Inferior parietal cortex (tissue), 1 donor: ENCODE results near the gene SLC6A8.
"Not testable (repeated sequence)": the region's sequence is repeated elsewhere in the genome, so short reads cannot be mapped to it uniquely, and the experiment has no call there.

Experiments used
- DNase-seq: peaks from one replicate; pipeline ENCODE4 v3.0.0-alpha.2; 2016; ENCODE audit errors: extremely low spot score

SLC6A8 gene

DNA sequence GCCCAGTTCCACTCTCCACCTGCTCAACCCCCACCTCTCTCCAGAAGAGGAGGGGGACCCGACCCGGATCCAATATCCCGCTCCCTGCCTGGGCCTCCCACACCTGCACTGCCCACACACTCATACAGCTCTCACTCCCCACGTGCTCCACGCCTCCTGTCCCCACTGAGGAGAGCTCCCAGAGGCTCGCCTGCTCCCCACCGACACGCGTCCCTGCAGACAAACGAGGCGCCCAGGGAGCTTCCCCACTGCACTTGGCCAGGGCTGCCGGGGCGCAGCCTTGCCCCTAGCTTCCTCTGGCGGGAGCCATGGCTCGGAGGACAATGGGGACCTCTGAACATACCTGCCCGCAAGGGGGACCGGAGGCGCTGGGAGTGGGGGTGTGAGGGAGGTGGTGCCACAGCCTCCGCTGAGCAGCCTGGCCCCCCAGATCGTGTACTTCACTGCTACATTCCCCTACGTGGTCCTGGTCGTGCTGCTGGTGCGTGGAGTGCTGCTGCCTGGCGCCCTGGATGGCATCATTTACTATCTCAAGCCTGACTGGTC lies 5.0 kb downstream of the SLC6A8 start:
- no peak for DNase-seq

DNA sequence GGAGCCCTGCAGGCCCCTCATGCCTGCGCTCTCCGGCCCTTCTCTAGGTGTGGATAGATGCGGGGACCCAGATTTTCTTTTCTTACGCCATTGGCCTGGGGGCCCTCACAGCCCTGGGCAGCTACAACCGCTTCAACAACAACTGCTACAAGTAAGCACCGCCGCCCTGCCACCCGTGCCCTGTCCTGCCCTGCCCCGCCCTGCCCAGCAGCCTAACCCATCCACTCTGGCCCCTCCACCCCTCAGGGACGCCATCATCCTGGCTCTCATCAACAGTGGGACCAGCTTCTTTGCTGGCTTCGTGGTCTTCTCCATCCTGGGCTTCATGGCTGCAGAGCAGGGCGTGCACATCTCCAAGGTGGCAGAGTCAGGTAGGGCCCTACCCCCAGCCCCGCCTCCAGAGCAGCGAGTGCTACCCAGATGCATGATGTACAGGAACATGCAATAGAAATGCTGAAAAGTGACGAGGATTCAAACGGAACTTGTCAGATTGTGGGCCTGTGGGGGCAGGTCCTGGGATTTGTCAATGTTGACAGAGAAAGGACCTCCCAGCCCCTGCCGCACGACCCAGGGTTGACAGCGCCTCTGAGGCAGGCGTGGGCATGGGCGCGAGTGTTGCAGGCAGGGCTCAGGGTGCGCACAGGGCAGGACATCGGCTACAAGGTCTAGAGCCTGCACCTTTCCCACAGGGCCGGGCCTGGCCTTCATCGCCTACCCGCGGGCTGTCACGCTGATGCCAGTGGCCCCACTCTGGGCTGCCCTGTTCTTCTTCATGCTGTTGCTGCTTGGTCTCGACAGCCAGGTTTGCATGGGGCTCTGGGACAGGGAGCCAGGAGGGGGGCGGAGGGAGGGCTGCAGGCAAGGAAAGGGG lies 5.7 kb downstream of the SLC6A8 start:
- DNase-seq, result no peak

DNA sequence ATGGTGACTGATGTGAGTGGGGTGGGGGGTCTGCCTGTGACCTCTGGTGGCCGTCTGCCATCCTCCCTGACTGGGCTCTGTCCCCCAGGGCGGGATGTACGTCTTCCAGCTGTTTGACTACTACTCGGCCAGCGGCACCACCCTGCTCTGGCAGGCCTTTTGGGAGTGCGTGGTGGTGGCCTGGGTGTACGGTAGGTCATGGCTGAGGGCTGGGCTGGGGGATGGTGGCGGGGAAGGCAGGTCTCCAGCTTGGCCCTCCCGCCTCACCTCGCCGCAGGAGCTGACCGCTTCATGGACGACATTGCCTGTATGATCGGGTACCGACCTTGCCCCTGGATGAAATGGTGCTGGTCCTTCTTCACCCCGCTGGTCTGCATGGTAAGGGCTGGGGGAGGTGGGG lies 6.5 kb downstream of the SLC6A8 start:
- DNase-seq, result not testable (repeated sequence)

DNA sequence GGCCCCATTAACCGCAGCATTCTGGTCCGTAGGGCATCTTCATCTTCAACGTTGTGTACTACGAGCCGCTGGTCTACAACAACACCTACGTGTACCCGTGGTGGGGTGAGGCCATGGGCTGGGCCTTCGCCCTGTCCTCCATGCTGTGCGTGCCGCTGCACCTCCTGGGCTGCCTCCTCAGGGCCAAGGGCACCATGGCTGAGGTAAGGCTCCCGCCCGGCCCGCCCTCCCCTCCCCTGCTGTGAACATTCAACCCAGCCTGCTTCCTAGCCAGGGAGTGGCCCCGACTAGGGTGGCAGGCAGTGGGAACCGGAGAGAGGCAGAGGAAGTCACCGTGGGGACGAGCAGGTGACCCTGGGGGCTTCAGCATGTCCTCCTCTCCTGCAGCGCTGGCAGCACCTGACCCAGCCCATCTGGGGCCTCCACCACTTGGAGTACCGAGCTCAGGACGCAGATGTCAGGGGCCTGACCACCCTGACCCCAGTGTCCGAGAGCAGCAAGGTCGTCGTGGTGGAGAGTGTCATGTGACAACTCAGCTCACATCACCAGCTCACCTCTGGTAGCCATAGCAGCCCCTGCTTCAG lies 7.1 kb downstream of the SLC6A8 start:
- DNase-seq, result no peak

DNA sequence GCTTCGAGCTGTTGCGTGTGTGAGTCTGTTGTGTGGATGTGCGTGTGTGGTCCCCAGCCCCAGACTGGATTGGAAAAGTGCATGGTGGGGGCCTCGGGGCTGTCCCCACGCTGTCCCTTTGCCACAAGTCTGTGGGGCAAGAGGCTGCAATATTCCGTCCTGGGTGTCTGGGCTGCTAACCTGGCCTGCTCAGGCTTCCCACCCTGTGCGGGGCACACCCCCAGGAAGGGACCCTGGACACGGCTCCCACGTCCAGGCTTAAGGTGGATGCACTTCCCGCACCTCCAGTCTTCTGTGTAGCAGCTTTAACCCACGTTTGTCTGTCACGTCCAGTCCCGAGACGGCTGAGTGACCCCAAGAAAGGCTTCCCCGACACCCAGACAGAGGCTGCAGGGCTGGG lies 8.4 kb downstream of the SLC6A8 start:
- DNase-seq, result no peak

DNA sequence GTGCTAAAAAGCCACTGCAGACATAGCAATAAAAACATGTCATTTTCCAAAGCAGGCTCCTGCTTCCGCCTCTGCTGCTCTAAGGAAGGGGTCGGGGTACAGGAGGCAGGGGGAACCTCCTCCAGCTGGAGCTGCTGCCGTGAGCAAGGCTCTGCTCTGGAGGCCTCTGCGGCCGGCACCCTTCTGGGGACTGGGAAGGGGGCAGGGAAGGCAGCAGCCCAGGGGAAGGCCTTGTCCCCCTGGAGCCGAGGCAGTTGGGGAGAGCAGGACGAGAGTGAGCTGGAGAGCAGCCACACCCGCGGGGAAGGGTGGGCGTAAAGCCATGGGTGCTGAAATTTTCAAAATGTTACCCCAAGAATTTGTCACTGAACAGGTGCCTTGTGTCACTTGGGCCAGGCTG lies 8.8 kb downstream of the SLC6A8 start:
- not testable (repeated sequence) for DNase-seq

DNA sequence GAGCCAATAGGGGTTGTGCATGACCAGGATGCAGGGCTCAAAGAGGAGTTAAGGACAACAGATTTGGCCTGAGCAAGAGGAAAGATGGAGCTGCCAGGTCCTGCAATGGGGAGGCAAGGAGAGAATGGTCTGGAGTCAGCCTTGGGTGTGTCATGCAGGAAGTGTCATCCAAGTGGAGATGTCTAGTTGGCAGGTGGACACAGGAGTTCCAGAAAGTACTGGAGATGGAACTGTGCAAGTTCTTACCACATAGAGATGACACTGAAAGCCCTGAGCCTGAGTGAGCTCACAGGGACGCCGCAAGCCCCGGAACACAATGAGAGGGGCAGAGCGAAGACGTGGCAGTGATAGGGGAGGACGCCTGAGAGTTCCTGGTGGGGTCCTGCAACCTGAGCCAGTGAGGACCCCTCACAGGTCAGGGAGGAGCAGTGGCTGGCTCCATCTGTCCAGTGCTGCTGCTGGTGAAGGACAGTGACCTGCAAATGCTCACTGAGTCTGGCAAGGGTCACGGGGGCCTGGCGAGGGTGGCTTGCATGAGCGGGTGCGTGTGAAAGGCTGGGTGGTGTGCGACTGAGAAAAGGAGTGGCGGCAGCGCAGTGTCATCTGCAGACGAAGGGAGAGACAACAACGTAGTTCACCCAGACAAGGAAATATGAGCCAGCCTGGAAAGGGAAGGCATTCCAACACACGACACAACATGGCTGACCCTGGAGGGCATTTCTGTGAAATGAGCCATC lies 9.4 kb downstream of the SLC6A8 start:
- not testable (repeated sequence) for DNase-seq

DNA sequence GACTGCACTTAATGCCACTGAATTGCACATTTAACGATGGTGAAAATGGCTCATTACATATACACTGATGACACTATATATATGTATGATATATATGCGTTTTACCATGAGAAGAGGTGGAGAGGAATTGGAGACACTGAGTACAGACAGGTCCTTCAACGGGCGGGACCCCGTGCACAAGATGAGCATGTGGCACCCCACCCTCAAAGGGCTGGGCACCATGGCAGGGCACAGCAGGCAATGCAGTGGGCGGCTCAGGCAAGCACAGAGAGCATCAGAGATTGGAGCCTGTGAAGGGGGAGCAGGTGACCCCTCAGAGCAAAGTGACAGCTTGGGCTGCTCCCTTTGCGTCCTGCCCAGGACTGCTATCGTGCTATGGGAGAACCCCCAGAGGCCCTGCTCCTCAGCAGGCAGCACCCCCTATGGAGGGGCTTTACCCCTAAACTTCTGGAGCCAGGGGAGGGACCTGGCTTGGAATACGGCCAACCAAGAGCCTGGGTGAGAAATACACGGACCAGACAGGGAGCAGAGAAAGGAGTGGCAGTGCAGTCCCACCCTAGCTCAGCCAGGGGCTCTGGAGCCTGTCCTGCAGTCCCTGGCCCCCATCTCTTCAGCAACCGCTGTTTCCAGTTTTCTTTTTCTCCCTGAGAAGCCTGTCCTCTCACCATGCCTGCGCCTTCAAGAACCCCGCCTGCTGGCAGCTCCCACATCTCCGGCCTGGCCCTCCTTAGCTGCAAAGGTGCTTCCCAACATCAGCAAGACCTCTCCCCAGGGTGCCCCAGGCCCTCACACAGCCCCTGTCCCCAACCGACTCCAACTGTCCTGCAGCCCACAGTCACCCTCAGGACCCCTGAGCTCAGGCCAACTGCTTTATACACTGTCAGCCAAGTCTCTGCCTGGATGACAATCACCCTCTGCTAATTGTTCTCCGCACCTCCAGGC lies 10.5 kb downstream of the SLC6A8 start:
- no peak for DNase-seq

DNA sequence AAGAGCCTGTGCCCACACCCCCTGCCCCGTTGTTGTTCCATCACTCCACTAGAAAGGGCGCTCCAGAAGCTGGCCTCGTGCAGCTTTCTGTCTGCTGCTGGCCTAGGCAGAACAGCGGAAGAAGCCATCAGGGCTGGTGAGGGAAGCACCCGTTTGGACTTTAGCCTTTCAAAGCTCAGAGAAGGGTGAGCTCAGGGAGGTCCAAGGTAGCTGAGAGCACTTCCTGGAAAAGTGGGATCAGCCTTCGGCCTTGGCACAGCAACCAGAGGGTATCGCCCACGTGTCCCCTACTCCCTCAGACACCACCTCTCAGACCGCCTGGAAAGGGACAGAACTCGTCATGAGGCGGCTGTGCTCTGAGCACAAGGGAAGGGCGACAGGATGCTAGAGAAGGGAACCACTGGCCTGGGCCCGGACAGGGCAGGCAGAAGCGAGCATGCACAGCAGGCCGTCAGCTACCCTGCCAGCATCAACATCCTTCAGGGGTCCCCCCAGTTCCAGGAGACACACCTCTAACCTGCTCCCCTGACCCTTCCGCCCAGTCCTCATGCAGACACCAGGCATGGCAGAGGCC lies 11.6 kb downstream of the SLC6A8 start:
- not testable (repeated sequence) for DNase-seq

DNA sequence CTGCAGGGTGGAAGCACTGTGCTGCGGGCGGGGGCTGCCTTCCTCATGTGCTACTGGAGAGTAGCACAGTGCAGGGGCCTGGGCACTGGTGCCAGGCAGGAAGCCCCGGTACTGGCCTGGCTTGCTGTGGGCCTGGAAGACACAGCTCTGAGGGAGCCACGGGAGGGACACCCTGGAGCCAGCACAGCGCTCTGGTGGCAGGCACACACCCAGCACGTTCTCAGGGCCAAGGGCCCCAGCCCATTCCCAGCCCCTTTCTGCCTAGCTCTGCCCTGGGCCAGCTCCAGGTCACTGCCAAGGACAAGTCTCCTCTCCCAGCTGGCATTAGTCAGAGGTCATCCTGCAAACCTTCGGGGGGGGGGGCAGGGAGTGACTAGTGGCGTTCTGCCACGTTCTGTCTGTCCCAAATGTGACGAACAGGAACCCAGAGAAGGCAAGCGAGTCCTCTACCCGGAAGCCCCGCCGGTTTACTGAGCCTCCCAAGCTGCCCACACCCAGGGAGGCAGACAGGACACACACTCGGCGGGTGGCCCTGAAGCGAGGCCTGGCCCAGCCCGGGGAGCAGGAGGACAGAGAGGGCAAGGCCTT lies 12.2 kb downstream of the SLC6A8 start:
- not testable (repeated sequence) for DNase-seq

DNA sequence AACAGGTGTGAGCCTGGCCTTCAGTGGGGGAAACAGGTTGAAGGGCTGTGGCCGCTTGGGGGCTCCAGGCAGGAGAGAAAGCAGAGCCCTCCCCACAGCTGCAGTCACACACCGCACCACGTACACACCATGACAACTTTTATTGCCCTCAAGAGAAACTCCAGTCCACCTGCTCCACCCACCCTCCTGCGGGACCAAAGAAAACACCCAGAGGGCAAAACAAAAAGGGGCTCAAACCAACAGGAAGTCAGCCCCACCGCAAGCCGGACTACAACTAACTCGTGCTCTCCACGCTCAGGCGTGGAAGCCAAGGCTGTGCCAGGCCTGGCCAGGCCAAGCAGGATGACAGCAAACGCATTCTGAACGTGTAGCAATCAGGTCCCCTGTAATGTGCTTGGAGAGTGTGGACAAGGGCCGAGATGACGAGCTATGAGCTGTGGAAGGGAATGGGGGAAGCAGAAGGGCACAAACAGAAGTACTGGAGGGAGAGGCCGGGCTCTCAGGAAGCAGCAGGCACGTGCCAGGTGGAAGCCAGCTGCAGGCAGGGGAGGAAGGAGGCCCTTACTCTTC lies 12.7 kb downstream of the SLC6A8 start:
- no peak for DNase-seq

DNA sequence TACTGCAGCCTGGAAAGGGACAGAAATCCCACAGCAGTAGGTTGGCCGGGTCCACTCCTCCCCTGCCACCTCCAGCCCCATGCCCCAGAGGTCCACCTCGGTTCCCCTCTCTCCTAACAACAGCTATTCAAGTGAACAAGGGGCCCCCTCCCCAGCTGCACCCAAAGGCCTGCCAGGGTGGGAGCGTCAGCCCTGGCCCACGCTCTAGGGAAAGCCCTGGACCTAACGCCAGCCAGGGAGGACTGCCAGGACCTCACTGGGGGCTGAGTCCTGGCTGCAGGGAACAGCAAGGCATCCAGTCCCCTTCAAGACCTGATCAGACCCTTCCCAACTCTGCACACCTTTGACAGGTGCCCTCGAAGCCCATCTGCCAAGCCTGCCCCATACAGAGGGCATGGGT lies 13.2 kb downstream of the SLC6A8 start:
- DNase-seq, result no peak

DNA sequence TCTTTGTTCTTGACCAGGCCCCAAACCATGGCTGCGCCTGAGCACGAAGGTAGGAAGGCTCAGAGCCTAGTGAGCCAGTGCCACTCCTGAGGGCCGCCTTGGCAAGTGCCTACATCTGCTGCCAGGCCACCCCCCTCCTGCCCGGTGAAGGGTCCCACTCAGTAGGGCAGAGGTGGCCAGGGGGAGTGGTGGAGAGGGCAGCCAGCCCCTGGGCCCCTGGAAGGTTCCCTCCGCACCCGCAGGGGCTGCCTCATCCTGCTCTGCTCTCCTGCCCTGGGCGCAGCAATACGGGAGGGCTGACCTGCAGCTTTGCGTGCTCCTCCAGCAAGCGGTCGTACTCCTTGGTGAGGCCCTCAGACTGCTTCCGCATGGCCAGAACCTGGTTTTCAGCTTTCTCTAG lies 14.0 kb downstream of the SLC6A8 start:
- DNase-seq, result no peak

DNA sequence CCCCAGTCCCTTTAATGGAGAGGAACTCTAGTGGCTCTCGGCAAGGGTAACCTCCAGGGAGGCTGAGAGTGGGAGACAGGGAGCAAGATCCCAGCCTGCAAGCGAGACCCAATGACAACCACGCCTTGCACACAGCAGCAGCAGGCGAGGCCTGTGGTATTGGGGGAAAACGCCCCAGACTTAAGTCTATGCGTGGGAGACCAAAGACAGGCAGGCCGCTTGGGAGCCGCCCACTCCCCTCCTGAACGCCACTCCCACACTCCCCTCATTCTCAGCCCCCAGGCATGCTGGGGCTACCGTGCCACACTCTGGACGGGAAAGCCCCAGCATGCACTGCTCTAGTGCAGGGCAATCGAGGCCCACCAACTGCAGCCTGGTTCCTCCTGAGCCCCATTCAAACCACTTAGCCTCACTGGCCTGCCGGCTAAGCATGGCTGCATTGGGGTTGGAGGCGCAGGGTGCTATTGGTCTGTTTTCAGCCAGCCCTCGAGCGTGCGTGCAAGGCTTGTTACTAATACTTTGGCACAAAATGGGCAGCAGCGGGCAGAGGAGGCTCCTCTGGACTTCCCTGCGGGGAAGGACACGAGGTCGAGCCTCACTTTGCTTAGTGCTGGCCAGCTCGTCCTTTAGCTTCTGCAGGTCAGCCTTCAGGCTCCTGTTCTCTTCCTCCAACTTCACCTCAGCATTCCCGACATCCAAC lies 14.8 kb downstream of the SLC6A8 start:
- DNase-seq, result no peak

DNA sequence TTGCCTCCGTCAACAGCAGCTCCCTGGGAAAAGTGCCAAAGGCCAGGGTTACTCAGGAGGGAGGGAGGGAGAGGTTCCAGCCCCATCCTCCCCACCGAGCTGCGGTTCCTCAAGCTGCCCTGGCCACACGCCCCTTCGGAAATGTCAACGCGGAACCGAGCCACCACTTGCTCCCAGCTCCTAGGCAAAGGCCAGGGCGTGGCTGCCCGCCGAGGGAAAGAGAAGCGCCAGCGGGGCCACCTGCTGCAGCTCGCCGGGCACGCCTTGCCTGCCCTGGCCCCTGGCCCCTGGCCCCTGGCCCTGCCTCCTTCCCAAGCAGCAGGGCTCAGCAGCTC lies 15.3 kb downstream of the SLC6A8 start:
- DNase-seq, result no peak

DNA sequence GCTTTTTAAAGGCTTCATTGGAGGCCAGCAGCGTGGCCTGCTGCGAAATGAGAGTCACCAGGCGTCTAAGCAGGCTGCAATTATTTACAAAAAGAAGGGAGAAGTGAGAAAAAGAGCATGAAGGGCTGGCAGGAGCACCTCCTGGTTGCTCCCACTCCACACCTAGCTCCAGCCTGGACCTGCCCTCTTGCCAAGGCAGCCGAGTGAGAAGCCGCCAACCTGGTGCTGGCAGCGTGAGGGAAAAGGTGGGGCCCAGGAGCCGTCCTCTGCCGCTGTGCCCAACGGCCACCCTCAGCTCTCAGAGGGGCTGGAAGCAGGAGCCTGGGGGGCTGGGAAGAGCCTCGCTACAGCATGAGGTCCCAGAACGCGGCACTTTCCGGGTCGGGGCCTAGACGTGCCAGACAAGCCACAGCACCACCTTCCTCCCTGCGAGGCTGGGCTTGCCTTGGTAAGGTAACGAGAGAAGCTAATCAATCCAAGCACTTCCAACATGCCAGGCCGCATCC lies 16.3 kb downstream of the SLC6A8 start:
- DNase-seq, result no peak

DNA sequence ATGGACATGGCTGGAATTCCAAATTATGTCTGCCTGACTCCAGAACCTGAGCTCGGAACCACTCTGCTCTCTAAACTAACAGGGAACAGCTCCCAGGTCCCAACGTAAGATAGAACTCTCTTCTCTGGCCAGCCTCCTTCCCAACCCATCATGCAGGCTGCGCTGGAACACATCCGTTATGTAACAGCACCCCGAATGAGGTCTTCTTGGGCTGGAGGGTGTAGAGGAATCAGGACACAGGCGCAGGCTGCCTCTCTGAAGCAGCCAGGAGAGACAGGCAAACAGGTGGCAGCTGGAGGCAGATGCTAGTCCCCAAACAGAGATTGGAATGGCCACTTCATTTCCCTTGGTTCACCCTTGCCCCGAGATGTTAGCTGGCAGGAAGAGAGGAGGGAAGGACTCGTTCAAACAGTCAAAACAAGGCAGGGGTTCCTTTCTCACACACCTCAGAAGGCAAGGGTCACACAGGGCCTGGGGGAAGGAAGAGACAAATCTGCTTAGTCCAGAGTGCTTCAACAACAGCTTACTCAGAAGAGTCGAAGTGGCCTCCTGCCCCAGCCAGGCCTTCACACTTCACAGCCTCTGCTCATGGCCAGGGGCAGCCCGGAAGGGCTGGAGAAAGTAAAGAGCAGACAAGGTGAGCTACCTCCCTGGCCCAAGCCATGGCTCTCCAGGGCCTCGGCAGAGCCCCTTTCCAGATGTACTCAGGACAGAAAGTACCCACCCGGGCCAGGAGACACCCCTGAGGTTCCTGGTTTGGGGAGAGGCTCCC lies 17.1 kb downstream of the SLC6A8 start:
- not testable (repeated sequence) for DNase-seq

DNA sequence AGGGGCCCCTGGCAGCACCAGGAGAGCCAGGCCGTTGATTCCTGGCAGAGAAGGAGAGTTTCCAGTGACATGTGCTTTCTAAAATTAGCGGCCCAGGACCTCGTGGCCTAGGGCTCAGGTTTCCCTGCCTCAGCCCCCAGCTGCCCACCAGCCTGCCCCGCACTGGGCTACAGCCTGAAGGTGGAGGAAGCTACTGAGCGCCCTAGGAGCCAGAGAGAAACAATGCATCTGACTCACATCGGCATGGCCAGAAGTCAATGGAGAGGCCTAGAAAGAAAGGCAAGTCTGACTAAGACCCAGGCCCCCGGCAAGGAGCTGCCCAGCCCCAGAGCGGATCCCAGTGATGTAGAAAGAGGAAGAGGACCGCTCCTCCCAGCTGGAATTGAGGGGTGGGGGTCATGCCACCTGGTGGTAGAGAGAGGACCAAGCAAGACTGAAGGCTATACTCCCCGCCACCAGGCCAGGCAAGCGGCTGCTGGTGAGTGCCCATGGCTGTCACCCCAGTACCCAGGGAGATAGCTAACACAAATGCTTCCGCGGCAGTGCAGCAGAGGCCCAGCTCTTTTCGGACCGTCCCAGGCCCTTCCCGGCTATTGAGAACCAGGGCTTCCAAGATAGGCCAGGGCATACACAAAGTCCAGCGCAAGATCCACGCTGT lies 17.8 kb downstream of the SLC6A8 start:
- DNase-seq, result not testable (repeated sequence)
